Left ventricle myocardium inferior (tissue), 1 donor: ENCODE results near the gene ZNF628. TPM values are rescaled to one million over a fixed set of nuclear protein-coding genes. Genes with fewer than 3 reads are reported as not detected.
A peak's percentile ranks its signal among the peaks of the same experiment; 100 is the strongest.

Experiments used
- DNase-seq: peaks from one replicate; pipeline ENCODE4 v3.0.0-alpha.2; 2020
- H3K27ac ChIP-seq: fragments of 200-600 bp; replicated peaks from 2 replicates; pipeline ENCODE4 v1.8.0; 2021
- H3K27me3 ChIP-seq: fragments of 200-600 bp; 2 replicates; pipeline ENCODE4 v1.8.0; 2021; ENCODE audit warnings: low read depth
- H3K36me3 ChIP-seq: fragments of 200-600 bp; 2 replicates; pipeline ENCODE4 v1.8.0; 2021
- H3K4me1 ChIP-seq: fragments of 200-600 bp; 2 replicates; pipeline ENCODE4 v1.8.0; 2021
- H3K4me3 ChIP-seq: fragments of 200-600 bp; 2 replicates; pipeline ENCODE4 v1.8.0; 2021; ENCODE audit warnings: mild to moderate bottlenecking, moderate library complexity
- H3K9me3 ChIP-seq: fragments of 200-600 bp; replicated peaks from 2 replicates; pipeline ENCODE4 v1.8.0; 2021
- intact Hi-C: fragments of 100-400 bp; cut with micrococcal nuclease; formaldehyde crosslinking; loops from one replicate; pipeline ENCODE4 v1.11.0; 2022
- total RNA-seq: library from RNA; stranded (reverse); fragmentation: NEBNext Ultra II Directional; extraction: Animal tissue kit (Norgen Biotek cat#: 25700); gene quantifications from one replicate; pipeline ENCODE4 v1.2.1, GENCODE V29; 2021
- TF ChIP-seq, protein P1 (sequence below): fragments of 200-600 bp; IDR thresholded peaks from 2 replicates; pipeline ENCODE4 v1.8.0; 2021; ENCODE audit warnings: antibody characterized with exemption, mild to moderate bottlenecking, borderline replicate concordance
- donor health status: DM: no; HTN: yes; CAD: no; lungs with severe emphysema.

Gene ZNF628
- total RNA-seq, 1 donor from 2014 or later = 5.4 TPM

DNA sequence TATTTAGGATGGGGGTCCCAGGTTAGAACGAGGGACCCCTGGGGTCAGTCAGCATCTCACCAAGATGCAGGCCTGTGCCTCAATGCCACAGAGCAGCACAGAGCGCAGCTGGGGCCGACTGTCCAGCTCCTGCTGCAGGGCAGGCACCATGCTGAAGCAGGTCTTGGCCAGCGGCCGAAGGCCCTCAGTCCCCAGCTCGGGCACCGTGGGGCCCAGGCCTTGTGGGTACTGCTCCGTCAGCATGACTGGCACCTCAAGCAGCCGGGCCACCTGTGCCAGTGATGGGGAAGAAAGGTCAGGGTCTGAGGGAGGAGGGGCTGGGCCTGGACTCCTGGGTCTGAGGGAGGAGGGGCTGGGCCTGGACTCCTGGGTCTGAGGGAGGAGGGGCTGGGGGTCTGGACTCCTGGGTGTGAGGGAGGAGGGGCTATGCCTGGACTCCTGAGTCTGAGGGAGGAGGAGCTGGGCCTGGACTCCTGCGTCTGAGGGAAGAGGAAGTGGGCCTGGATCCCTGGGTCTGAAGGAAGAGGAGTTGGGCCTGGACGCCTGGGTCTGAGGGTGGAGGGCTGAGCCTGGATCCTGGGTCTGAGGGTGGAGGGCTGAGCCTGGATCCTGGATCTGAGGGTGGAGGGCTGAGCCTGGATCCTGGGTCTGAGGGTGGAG is 20.7 kb upstream of the ZNF628 start:
- Histone ChIP-seq H3K27ac (no peak overlapping the region), H3K9me3 (no peaks in the 10 kb centered on the region), H3K27me3 (peaks cover 27% of the 10 kb centered on the region), H3K4me1 (peaks cover 26% of the 10 kb centered on the region), H3K4me3 (no peak overlapping the region), H3K36me3 (no peaks in the 10 kb centered on the region)
- TF ChIP-seq, protein P1, sequence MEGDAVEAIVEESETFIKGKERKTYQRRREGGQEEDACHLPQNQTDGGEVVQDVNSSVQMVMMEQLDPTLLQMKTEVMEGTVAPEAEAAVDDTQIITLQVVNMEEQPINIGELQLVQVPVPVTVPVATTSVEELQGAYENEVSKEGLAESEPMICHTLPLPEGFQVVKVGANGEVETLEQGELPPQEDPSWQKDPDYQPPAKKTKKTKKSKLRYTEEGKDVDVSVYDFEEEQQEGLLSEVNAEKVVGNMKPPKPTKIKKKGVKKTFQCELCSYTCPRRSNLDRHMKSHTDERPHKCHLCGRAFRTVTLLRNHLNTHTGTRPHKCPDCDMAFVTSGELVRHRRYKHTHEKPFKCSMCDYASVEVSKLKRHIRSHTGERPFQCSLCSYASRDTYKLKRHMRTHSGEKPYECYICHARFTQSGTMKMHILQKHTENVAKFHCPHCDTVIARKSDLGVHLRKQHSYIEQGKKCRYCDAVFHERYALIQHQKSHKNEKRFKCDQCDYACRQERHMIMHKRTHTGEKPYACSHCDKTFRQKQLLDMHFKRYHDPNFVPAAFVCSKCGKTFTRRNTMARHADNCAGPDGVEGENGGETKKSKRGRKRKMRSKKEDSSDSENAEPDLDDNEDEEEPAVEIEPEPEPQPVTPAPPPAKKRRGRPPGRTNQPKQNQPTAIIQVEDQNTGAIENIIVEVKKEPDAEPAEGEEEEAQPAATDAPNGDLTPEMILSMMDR = no peak
- DNase-seq = no peak
- intact Hi-C loops = no loop called here

DNA sequence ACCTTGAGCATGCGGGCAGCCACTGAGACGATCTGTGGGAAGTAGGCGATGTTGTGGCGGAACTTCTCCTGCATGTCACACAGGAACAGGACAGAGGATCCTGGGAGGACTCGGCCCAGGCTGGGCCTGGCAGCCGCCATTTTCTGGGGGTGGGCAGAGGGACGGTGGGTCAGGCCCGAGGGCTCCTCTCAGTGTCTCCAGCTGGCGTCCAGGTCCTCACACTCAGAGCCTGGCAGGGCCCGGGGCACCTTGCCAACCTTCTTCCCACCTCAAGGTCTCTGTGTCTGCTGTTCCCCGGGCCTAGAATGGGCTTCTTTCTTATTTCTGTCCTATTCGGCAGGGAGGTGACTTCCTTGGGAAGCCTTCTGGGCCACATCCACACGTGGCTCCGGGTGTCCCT is 20.1 kb upstream of the ZNF628 start:
- no peak for DNase-seq
- intact Hi-C loops = no loop called here
- TF ChIP-seq, protein P1 = no peak
- Histone ChIP-seq H3K27ac (no peak overlapping the region), H3K36me3 (no peaks in the 10 kb centered on the region), H3K4me1 (peaks cover 30% of the 10 kb centered on the region), H3K27me3 (peaks cover 21% of the 10 kb centered on the region), H3K9me3 (no peaks in the 10 kb centered on the region), H3K4me3 (no peak overlapping the region)

DNA sequence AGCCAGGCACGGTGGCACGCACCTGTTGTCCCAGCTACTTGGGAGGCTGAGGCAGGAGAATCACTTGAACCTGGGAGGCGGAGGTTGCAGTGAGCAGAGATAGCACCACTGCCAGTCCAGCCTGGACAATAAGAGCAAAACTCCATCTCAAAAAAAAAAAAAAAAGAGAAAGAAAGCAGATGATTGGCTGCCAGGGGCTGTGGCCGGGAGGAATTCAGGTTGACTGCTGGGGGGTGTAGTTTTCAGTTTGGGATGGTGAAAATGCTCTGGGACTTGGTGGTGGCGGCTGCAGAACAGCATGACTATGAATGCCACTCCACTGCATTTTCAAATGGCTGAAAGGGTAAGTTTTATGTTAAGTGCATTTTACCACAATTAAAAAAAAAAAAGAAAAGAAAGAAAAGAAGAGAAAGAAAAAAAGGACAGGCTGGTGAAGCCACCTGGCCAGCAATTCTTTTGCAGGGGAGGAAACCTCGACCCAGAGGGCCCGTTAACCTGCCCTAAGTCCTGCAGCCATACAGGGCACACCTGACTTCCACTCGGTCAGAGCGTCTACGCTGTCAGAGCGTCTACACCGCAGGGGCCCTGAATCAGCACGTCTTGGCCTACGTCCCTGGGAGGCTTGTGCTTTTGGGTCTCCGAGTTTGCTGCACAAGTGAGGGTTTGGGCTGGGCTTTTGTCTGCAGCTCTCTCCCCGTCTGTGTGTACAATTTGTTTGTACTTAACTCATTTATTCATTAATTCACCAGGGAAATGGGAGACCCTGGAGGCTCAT is 18.5 kb upstream of the ZNF628 start:
- intact Hi-C loops = no loop called here
- H3K27ac ChIP-seq = no peak overlapping the region

DNA sequence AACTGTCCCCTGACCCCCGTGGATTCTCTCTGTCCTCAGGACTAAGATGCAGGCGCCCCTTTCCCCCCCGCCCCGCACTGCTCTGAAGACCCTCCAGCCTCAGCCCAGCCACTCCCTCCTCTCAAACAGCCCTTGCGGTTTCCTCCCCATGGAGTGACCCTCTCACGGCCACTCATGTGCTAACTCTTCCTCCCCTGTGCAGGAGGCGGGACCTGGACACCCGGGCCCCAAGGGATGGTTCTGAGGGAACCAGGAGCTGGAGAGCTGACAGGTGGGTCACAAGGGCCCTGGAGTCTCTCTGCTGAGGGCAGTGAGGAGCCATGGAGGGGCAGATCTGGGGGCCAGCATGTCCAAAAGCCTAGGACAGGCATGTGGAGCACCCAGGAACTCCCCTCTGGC is 16.9 kb upstream of the ZNF628 start:
- no peak for DNase-seq
- intact Hi-C loops = no loop called here
- H3K27ac ChIP-seq = peak overlapping the region; percentile 93

More for the DNA sequence above, 18.5 kb upstream of the ZNF628 start:
- peaks cover 6% of the 10 kb centered on the region for H3K27me3 ChIP-seq
- TF ChIP-seq, protein P1 = no peak
- peaks cover 29% of the 10 kb centered on the region for H3K4me1 ChIP-seq
- no peaks in the 10 kb centered on the region for H3K9me3 ChIP-seq
- H3K4me3 ChIP-seq = no peak overlapping the region
- no peak for DNase-seq
- no peaks in the 10 kb centered on the region for H3K36me3 ChIP-seq

DNA sequence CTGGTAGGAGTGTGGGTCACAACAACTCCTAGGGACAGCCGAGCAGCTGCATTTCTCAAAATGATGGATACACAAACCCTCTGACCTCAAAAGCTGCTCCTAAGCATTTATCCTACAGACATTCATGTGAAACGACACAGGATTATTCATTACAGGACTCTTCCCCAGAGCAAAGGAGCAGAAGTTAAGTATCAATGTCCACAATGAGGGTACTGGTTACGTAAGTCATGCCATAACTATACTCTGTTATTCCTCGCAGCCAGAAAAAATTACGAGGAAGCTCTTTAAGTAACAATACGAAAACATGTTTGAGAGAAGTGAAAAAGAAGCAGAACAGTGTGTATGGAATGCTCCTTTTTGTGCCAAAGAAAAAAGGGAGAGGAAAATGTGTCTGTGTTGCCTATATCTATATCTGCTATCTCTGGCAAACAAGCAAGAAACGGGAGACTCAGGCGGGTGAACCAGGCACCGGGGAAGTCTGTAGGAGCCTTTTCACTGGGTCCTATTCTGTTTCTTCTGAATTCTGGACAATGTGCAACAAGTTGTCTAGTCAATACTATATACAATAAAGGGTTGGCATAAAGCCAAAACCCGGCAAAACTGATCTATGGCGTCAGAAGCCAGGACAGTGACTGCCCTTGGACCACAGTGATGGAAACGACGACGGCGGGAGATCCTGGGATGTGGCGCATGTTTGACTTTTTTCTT is 16.3 kb upstream of the ZNF628 start:
- TF ChIP-seq, protein P1 = no peak
- peak overlapping the region; percentile 81 for H3K4me3 ChIP-seq
- H3K36me3 ChIP-seq = no peaks in the 10 kb centered on the region
- no peak for DNase-seq
- intact Hi-C loops = no loop called here
- H3K4me1 ChIP-seq = peaks cover 29% of the 10 kb centered on the region
- H3K27ac ChIP-seq = peak overlapping the region; percentile 93
- H3K9me3 ChIP-seq = no peaks in the 10 kb centered on the region
- no peaks in the 10 kb centered on the region for H3K27me3 ChIP-seq

More for the DNA sequence above, 16.9 kb upstream of the ZNF628 start:
- Histone ChIP-seq H3K27me3 (no peaks in the 10 kb centered on the region), H3K4me1 (peaks cover 29% of the 10 kb centered on the region), H3K4me3 (no peak overlapping the region), H3K9me3 (no peaks in the 10 kb centered on the region), H3K36me3 (no peaks in the 10 kb centered on the region)
- TF ChIP-seq, protein P1 = no peak
